HG02973 (cell line): Measurements from ENCODE around the gene NR1D2.
"Not testable (repeated sequence)": the region's sequence is repeated elsewhere in the genome, so short reads cannot be mapped to it uniquely, and the experiment has no call there.

Experiments
- ATAC-seq: cut with Tn5 transposase; IDR thresholded peaks from one replicate; pipeline ENCODE4 v1.9.1; 2021; ENCODE audit warnings: moderate library complexity; ENCODE audit not compliant: unreplicated experiment

Gene NR1D2

DNA sequence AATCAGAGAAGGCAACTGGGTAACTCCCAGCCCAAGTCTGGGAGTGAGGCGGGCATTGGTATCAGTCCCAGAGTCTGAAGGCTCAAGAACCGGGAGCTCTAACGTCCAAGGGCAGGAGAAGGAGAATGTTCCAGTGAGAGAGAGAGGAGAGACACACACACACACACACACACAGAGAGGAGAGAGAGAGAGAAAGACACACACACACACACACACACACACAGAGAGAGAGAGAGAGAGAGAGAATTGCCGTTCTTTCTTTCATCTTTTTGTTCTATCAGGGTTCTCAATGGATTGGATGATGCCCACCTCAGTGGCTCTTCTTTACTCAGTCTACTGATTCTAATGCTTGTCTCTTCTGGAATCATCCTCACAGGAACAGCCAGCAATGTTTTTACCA lies 57.0 kb downstream of the NR1D2 start:
- no peak for ATAC-seq

DNA sequence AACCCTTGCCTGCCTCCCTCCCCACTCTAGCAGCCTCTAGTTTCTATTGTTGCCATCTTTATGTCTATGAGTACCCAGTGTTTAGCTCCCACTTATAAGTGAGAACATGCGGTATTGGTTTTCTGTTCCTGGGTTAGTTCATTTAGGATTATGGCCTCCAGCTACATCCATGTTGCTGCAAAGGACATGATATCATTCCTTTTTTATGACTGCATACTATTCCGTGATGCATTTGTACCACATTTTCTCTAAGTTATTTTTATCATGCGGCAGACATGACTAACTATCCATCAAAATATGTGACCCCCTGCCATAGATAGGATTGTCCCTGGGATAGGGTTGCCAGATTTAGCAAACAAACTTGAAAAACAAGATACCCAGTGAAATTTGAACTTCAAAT lies 58.4 kb downstream of the NR1D2 start:
- ATAC-seq = no peak

DNA sequence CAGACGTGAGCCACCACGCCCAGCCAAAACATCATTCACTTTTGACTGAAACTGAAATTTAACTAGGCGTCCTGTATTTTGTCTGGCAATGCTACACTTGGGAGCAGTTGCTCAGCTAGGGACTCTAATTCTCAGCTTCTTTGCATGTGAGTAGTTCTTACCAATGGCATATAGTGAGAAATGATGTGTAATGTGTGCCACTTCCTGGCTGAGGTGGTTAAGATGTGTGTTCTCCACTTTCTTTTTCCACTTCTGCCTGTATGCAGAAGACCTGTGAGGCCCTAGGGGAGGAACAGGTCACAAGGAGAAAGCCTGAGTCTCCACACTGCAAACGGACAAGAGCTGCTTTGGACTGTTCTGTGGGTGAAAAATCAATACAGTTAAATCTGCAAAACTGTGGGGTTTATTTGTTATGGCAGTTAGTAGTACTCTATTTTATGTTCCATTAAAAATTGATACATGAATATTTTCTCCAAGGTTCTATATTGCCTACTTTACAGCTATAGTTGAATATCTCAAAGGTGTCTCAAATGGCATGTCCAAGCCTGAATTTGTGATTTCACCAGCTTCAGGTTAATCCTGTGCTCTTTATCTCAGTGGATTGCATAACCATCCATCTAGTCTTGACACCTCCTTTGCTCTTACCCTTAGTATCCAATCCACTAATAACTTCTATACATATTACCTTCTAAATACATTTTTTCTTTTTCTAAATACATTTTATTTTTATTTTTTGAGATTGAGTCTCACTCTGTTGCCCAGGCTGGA lies 59.3 kb downstream of the NR1D2 start:
- peak; percentile 86 for ATAC-seq

DNA sequence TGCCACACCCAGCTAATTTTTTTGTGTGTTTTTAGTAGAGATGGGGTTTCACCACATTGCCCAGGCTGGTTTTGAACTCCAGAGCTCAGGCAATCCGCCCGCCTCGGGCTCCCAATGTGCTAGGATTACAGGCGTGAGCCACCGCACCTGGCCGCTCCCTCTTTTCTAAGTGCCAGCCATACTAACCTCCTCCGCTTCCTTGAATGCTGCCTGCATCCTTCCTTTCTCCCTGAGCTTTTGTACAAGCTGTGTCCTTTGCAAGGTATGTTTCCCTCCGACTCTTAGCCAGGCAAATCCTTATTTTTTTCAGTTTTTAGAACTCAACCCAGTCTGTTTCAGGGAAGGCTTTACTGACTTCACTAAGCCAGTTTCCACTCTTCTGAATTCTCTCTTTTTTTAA lies 60.6 kb downstream of the NR1D2 start:
- ATAC-seq = no peak

DNA sequence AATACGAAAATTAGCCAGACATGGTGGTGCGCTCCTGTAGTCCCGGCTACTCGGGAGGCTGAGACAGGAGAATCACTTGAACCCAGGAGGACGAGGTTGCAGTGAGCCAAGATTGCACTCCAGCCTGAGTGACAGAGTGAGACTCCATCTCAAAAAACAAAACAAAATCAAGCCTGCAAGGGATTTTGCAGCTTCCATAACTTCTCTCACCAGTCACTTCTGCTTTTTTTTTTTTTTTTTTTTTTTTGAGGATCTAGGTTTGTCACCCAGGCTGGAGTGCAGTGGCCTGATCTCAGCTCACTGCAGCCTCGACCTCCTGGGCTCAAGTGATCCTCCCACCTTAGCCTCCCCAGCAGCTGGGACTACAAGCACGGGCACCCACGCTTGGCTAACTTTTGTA lies 65.7 kb downstream of the NR1D2 start:
- ATAC-seq = not testable (repeated sequence)

DNA sequence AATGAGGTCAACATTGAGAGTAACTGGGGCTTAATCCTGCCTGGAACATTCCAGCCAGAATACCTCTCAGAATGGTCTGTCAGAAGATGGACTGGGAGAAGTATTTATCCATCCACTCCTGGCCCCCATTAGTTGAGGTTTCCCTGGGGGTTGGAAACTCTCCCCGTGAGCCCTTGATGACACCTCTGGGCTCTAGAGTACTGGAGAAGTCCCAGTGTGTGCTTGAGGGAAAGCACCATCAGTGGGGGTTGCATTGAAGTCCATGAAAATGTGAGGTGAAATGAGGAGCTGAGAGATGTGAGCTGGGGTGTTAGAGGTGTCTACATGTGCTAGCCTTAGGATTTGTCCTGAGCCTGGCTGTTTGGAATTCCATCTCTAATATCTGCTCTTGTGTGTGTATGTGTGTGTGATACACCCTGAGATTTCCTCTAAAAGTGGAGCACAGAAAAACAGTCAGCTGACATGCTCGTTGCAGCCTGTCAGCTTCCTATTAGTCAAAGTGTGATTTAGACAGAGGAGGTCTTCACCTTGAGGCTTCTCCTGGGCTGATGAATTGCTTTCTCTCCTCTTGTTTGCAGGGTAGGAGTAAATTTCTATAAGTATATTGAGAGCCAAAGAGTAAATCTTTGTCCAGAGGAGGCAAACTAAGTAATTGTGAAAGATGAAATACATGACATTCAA lies 67.6 kb downstream of the NR1D2 start:
- peak; percentile 59 for ATAC-seq

DNA sequence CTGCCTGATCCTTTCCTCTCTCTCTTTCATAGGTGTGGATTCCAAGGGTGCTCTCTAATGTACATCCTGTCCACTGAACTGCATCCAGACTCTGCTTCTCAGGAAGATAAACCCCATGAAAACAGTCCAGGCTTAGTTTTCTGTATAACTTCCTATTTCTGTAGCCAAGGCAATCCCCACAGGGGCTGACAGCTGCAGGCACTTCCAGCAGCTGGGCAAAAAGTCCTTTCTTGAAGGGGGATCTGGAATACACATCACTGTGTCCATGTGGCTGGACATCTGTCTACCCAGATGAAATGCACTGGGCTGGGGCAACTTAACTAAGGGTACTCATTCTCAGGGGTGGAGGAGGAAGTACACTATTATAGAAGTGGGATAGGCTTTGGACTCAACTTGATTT lies 72.2 kb downstream of the NR1D2 start:
- ATAC-seq = no peak

DNA sequence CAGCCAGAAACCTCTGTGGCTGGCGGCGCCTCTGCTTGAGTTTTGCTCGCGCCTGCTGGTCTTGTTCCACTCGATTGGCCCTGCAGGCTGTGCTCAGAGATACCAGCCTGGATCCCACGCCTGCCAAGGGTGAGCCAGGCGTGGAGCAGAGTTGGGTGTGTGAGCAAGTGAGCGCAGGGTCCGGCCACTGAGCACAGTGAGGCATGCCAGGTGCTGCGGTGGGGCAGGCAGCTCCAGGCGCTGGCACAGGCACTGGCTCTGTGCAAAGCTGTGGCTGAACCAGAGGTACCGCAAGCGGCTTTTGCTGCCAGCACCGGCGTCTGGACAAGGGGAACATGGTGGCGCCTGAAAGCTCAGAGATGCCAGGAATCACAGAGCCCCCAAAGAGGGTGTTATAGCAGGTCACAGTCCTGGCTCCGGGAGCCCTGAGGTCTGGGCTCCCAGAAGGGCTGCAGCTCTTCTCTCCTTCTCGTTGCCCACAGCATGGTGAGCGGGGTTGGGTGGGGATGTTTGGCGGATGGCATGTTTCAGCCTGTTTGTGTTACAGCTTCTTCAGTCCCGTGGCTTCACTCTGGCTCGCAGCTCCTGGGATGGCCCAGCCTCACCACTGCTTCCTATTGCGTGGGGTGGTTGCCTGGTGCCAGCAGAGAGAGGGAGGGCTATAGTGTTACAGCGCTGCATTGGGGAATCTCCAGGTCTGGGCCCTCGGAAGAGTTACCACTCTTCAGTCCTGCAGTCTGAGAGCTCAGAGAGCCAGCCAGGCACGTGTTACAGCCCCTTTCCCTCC lies 73.9 kb downstream of the NR1D2 start:
- no peak for ATAC-seq

DNA sequence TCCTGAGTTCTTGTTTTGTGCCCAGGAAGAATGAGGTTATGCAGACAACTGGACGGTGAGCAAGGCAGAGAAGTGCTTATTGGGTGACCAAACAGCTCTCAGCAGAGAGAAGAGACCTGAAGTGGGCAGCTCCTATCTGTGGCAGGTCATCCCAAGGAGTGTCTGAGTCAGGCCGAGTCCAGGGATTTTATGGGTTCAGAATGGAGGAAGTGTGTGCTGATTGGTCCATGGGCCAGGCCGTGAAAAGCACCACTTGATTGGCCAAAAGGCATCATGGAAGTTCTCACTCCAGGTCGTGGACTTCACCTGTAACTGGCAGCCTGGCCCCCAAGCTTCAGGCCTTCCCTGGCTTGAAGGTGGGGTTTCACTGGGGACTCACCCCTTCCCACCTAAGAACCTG lies 74.5 kb downstream of the NR1D2 start:
- ATAC-seq = no peak

DNA sequence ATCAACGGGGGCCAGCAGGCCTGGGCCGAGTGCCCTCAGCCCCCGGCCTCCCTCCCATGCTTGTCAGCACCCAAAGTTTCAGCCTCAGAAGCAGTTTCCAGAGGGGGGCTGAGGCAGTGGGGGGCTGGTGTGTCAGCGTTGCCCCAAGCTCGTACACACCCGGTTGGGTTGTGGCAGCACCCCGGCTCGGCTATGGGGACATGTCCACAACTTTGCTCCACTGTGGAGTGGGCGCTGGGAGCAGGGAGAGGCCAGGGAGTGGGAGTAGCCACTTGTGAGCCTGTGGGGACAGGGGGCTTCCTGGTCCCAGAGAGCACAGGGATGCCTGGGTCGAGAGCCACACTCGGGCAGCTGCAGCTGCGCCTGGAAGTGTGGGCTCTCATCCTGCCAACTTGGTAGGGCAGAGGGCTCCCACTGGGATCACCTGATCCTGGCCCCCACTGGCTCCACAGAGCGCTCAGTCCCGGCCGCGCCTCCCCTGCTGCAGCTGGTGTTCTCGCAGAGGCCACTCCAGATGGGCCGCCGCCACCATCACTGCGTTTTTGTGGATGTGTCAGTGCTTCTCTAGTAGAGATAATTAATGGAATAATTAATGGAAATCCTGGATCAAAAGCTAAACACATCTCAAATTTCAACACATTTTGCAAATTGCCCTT lies 75.1 kb downstream of the NR1D2 start:
- ATAC-seq = no peak

DNA sequence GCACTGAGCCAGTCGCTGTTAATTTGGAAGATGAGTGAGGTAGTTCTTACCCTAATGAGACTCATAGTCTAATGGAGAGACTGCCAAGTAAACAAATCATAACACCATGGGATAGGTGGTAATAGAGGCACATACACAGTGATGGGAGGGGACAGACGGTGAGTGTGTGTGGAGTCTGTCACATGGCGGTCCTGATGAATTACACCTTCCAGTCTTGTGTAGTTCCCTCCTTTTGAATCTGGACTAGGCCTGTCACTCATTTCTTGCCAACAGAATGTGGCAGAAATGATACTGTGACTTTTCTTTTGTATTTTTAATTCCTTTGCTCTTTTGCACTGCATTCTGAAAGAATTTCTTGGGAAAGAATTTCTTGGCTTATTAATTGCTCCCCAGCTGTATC lies 78.1 kb downstream of the NR1D2 start:
- ATAC-seq = no peak

DNA sequence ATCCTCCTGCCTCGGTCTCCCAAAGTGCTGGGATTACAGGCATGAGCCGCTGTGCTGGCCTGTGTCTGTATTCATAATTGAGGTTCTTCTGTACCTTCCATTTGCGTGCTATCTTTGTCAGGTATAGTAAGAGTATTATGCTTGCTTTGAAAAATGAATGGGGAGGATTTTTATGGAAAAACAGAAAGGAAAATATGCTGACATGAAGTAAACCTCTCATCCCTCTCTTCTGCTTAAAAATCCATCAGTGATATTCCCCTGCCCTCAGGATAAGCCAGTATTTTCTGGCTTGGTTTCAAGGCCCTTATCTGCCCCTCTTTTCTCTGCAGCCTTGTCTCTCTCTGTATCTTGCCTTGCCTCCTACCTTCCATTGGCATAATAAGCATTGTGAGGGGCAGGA lies 80.7 kb downstream of the NR1D2 start:
- ATAC-seq = no peak

DNA sequence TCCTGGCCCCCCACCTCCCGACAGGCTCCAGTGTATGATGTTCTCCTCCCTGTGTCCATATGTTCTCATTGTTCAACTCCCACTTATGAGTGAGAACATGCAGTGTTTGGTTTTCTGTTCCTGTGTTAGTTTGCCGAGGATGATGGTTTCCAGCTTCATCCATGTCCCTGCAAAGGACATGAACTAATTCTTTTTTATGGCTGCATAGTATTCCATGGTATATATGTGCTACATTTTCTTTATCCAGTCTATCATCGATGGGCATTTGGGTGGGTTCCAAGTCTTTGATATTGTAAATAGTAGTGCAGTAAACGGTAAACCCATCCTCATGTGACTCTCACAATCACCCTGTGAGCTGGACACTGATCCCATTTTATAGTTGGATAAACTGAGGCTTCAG lies 81.6 kb downstream of the NR1D2 start:
- ATAC-seq = not testable (repeated sequence)

DNA sequence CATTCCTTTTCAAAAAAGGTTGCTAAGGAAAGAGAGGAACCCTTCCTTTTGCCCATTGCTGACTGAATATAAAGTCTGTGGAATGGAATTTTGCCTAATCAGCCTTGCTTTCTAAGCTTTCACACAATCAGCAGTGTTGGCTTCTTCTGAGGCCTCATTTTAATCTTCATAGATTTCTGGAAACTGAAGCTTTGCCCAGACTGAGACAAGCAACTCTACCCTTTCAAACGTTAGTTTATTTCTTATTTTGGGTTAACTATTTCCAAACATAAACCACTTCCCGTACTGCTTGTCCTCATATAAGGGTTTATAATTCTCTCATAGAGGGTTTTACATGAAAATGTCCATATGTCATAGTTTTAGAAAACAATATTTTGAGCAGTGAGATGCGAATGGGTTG lies 82.9 kb downstream of the NR1D2 start:
- ATAC-seq = no peak
